CD4-positive, alpha-beta T cell treated with Interferon gamma for 1 hour (primary cell): ENCODE measurements around the gene FYN.
"Not testable (repeated sequence)": the region's sequence is repeated elsewhere in the genome, so short reads cannot be mapped to it uniquely, and the experiment has no call there.

ENCODE experiments used
- DNase-seq: peaks from one replicate; pipeline ENCODE4 v3.0.0-alpha.2; 2020

The FYN gene

DNA sequence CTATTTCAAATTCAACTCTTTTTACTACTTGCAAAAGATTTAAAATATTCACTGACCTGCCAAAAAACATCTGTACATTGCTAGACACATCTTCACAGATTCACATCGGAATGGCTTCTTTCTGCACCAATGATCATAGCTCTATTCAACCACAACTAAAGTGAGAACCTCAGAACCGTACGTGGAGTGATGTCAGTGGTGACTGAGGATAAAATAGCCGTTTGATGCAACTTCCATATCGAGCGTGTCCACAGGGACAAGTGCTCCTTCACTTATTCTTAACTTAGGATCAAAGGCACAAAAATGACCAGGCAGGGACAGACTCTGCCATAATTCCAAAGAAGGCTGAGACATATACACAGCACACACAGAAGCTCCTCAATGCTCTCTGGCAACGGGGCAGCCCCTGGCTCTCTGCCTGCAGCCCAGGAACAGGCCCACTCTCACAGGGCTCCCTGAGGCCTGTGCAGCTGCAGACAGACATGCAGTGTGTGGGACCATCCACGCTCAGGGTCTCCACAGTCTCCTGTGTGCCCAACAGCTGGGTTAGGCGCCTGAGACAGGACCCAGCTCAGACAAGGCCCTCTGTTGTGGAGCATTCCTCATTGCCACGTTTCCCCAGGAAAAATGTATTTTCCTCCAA lies 22.8 kb downstream of the FYN start:
- DNase-seq = no peak

DNA sequence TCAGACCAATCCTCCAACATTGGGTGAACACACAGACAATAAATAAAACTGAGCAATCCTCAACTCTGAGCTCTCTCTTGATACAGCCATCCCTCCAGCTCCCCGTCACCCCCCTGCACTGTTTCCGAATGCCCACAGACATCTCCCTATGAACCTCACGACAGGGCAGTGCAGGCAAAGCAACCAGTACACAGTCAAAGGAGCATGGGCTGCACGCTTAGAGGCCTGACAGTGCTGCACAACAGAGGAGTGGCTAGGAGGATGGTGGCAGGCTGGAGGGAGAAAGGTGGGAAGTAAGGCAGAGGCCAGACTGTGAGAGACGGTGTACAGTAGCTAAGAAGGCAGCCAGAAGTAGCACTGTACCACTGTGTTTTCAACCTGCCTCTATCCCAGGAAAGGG lies 24.0 kb downstream of the FYN start:
- no peak for DNase-seq

DNA sequence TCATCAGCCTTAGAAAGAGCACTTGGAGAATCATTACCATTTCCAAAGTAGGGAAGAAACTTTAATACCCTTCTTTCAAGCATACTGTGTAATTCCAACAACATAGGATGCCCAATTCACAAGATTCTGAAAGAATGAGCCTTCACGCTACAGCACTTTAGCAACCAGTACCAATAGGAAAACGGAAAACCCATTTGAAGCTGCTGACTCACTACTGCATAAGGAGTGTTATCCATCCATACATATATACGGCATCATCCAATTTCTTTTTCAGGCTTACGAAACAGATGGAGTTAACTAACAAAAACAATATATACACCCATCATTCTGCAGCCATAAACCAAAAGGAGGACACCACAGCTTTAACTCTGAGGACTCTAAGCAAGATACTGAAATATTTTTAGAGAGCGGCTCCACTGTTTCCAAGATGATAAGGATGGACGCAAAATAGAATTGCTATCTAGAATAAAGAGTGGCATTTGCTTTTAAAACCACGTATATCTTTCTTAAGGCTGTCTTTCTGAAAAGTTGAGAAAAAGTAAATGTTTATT lies 24.9 kb downstream of the FYN start:
- no peak for DNase-seq

DNA sequence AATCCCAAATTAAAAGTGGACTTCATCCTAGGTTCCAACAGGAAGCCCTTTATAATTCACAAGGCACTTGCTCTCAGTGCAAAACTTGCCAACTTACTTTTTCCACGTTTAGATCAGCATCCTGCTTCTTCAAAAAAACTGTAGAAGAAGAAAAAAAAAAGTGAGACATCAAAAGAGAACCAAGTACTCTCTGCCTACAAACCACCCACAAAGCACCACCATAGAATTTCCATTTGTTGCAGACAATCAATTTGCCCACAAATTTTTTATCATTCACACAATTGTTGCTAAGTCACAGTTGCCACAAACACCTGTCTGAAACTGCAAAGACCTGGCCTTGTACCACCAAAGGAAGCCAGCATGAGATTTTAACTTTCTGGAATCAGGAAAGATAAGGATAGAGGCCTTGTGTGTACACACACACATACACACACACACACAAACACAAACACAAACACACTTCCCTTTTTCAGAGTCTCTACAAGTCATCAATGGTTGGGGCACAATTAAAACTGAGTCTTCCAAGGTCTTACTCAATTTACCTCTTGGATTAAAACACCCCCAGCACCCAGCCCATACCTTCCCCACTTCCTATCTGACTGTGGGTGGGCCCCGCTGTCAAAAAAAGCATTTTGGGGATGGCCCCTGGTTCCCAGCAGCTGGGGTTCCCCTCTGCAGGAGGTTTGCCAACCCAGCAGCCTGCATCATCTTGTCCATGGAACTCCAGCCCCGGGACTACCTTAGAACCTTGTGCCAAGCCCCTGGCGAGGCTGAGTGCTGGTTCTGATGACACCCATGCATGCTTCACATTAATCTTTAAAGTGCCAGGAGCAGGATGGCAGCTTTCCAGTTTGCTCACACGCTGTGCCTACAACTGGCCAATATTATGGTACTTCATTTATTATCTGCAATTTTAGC lies 26.5 kb downstream of the FYN start:
- no peak for DNase-seq

DNA sequence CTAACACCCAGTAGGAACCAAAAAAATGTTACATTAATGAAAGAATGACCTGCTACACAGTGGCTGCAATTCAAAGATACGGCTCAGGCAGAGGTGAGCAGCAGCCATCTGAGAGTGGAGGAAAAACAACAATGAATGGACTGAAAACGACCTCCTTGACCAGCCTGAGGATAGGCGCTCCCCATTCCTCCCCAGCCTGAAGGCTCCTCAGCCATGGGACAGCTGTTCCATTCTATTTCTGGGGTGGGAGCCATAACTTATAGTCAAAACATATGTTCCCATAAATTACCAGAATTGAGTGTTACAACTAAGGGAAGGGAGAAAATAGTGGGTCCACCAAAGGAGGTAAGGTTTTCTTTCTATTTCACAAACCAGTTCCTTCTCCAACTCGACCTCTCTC lies 27.2 kb downstream of the FYN start:
- DNase-seq = no peak

DNA sequence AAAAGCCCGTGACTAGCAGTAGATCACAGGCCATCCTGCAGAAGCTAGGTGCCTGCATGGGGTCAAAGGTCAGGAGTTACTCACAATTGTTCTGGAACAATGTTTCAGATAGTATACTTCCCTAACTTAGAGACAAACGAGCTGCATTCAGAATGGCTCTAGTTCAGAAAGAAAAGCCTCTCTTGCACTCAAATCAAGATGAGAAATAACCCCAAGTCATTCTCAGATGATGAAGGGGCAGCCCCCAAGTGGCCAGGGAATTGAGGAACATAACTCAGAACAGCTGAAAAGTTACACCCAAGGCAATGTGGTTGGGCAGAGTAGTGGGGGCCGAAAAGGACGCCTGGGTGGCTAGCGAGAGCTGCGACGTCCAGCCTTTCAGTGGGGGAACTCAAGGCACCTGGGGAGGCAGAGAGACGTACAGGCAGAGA lies 27.8 kb downstream of the FYN start:
- DNase-seq = no peak

DNA sequence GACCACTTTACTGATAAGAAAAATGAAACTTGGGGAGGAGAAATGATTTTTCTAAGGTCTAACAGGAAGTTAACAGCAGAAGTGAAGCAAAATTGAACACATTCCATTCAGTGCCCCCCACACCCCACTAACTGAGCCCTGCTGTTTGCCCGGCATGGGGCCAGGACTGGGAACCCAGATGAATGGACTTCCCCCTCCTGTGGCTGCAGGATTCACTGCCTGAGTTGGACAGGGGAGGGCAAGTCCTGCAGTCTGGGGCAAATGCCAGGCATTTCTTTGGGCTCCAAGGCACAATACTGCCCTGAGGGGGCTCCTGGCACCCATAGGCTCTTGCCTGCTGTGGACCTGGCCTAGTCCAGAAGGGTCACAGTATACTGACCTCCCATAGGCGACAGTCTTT lies 28.3 kb downstream of the FYN start:
- DNase-seq = no peak

DNA sequence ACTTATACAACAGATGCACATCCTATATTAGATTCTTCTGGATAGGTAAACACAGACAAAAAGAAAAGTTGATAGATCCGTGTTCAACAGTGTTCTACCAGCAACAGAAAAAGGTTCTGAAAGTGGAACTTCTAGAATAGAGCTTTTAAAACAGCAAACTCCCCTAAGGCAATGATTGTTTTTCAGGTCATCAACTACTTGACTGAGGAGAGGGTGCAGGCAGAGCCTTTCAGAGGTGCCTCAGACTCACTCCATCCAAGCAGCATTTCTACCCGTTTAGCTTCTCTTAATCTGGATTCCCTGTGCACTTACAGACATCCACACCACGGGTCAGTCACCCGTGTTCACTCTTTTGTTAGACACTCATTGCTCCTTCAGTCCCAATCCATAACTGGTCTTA lies 28.9 kb downstream of the FYN start:
- no peak for DNase-seq

DNA sequence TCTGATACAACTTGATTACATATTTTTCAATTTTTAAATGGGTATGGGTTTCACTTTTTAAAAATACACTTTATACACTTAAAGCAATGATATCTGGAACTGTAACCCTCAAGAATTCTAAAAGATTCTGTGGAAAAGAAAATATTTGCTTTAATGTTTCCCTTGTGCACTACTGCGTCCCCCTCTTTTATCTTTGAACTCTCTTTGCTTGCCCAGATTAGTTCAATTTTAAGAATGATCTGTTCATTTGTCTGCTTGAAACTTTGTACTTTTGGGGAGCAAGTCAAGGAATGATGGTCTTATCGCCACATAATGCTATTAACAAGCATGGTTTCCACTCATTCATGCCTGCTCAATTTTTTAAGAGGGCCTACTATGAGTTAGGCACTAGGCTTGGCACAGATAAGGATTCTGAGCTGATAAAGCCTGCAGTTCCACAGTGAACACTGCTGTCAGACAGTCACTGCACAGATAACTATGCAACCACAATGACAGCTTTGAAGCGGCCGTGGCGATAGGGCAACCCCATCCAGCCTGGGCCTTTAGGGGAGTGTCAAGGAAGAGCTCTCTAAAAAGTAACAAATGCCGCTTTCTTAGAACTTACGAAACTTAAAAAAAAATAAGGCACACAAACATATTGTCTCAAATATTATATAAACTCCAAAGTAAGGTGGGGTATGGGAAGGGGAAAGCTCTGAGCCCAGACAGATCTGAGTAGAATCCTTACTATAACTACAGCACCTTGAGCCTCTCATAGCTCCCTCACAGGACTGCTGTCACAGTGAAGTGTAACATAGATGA lies 29.7 kb downstream of the FYN start:
- DNase-seq = peak; percentile 67

DNA sequence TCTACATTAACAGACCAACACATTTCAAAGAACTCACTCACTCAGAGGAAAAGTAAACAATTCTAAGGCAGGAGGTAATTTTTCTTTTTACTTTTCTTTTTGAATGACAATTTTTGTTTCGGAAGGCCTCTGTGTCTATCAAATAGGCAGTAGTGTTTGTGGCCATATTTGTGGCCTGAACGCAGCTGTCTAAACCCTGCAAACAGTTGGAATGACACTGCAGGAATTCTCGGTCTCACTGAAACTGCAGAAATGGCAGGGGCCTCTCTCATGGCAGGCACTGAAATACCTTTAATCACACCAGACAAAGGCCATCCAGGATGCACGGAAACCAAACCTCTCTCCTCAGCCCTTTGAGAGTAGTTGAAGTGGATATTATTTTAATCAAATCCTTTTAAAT lies 30.4 kb downstream of the FYN start:
- DNase-seq = no peak

DNA sequence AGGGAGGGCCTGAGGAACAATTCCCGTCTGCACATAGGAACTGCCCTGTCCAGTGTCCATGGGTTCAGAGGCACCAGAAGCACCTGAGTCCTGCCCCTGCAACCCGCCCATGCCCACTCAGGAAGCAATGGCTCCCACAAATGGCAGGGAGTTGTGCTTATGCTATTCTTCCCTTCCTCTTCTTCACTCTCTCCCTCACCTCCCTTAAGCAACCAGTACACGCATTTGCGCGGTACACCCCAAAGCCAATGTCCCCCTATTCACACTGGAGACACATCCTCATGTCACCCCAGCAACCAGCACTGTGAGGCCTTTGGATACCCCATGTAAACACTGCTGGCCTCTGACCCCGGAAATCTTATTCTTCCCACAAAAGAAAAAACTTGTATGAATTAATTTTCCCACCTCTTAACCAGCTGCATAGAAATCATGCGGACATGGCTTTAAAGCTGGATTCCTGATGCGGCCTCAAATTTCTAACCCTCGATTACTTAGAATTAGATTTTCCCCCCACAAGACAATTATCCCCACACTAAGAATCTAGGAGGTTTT lies 30.9 kb downstream of the FYN start:
- DNase-seq = no peak

DNA sequence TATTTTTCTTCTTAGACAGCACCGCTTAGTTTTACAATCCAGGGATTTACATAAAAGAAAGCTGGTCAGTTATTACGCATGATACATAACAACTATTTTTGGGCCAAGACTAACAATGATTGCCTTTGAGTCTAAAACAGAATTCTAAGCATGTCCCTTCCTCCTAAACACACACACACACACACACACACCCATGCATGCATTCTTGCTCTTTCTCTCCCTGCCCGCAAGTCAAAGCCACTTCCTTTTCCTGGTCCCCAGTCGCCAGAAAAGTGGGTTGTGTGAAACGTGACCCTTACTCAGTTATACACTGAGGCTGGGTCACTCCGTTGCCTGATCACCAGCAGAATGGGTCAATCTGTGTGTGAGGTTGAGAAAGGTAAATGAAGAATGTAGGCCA lies 31.4 kb downstream of the FYN start:
- peak; percentile 39 for DNase-seq

DNA sequence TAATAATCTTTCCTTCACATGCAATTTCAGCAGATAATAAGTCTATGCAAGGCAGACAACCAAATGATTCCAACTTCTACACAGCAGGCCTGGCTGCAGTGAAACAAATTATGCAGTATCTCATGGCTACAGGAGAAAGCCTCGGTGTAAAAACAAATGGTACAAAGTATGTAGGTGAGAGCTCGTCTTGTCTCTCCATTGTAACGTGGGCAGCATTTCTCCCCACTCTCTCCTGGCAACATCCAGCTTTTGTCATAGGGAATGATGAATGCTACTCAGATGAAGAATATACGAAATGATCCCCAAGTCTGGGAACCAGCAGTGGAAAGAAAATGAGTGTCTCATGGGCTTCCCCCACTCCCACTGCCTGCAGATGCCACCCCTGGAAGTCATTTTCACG lies 32.4 kb downstream of the FYN start:
- no peak for DNase-seq

DNA sequence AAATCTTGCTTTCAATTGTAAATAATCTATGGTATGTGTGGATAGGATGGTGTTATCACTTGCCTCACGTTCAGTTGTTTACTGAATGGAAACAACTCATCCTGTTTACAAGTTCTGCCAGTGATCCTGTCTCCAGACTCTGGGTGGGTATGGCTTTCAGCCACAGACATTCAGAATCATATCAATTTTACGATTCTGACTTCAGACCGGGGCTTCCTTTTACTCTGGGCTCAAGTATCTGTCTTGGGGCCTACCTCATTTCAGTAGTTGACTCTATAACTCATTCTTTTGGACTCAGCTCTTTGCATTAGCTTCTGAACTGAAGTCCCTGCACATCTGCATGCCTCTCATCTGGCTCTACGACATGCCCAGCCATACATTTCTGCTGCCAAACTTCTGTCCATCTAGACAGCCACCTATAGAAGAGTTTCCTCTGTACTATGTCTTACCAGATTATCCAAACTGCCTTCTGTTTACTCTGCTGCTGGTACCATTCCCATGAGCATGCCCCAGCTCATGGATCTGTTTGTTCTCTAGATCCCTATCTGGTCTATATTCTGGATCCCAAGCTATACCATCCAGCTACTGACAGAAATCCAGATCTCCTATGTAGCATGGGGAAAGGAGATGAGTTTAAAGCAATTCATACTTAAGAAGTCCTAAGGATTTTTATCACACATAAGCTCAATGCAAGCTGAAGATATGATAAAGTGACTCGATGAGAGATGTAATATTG lies 34.3 kb downstream of the FYN start:
- DNase-seq = no peak

DNA sequence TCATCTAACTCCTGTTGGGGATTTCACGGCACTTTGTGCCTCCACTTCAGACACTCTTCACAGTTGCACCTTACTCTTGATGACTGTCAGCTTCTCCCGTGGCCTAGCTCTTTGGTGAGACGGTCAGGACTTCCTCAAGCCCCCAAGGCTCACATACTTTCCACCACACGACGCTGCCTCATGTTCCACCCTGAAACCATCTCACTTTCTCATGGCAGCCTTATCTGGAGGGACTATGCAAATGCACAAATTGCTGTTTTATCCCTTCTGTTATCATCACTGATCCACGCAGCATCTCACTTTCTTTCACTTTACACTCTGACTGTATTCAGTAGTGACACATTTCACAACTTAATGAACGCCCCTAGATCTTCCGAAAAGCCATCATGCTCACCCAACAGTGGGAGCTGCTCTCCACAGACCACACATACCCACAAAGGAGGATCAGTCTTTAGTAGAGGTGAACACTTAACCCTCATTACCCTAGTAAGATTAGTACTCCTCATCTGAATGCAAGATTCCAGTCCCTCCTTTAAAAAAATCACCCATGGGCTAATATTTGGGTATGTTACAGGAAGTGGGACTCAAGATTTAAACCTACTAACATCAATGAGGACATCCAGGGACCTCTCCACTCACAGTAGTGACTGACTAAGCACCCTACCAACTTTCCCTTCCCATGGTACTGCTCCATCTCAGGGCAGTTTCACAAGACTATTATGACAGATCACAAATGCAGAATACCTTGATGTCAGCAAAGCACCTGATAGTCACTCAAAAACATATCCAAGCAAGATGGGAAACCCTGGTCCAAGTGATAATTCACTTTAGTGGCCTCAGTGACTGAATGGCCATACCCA lies 35.4 kb downstream of the FYN start:
- peak; percentile 30 for DNase-seq

DNA sequence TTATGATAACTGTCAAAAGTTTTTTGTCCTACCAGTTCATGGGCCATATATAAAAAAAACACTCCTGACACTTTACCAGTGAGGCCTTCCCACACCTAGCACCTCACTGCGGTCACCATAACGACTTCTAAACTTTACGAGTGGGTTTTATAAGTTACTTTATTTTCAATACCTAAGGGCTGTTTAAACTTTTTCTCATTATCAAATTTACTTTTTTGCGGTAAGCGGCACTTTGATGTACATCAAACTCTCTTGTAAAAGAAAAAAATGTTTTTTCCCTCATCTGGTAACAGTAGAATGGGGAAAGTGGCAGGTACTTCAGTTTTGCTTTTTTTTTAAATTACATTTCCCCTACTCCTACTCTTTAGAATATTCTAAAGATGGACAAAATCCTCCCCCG lies 36.2 kb downstream of the FYN start:
- DNase-seq = peak; percentile 54

DNA sequence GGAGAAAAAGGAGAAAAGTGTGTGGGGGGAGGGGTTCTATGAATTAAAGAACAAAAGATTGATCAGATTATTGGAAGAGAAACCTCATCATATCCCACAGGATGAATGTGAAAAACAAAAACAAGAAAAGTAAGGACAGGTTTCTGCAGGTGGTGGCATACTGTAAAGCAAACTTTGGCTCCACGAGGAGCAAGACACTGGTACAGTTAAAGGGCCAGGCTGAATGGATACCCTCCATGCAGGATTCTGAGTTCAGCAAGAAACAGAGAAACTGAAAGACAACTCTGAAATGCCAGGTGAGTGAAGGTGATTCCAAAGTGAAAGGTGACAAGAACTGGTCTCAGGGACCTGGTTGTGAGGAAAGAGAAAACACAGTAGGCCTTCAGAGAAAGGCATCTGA lies 37.4 kb downstream of the FYN start:
- no peak for DNase-seq

DNA sequence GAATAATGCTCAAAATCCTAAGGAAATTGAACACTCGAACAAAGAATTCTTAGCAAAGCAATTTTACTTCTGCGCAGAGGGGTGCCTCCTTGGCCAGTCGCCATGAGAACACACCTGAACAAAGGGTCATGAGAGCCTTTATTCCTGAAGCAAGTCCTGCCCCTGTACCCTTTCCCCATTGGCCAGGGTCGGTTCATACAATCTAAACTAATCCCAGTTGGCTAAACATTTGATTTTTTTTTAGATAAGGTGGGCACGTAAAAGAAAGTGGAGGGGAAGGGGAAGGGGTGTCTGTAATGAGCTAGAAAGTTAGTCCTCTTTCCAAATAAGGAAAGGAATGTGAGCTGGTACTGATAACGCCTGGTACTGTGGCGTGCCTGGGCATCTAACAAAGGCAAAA lies 37.9 kb downstream of the FYN start:
- not testable (repeated sequence) for DNase-seq

DNA sequence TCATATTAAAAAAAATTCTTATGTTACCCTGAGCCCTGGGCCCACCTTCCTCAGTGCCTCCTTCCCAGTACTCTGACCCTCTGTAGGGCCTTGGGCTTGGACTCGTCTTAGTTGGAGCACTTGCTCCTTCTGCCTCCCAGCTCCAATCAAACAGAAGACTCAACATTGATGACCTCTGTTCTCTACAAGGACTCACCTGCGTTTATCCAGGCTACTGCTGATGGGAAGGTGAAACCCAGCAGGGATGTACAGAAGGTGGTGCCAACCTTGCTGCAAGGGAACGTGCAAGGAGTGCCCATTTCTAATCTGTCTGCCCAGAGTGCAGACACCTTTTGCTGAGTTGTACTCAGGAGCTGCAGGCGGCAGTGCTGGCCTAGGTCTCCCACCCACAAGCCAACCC lies 38.9 kb downstream of the FYN start:
- DNase-seq = no peak

DNA sequence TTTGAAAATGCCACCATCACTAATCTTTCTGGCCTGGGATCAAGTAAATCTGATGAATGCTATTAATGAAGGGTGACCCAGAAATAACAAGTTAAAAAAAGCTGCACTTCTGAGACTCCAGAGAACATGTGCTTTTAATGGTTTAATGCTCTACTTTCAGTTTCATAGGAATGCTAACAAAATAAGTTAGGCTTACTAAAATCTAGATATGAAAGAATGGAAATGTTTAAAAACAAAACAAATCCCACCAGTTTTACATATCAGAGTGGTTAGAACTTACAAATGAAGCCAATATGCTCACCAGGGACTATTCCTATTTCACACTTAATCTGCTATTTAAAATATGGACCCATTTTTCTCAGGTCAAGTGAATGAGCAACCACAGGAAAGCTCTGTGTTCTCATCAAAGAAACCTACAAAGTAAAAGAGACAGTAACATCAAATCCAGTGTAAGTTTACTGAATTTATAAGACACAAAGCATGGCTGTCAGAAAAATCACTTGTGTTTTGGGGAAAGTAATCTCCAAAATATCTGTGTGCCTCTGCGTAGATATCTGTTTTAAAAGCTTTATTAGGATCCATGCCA lies 40.3 kb downstream of the FYN start:
- DNase-seq = no peak

DNA sequence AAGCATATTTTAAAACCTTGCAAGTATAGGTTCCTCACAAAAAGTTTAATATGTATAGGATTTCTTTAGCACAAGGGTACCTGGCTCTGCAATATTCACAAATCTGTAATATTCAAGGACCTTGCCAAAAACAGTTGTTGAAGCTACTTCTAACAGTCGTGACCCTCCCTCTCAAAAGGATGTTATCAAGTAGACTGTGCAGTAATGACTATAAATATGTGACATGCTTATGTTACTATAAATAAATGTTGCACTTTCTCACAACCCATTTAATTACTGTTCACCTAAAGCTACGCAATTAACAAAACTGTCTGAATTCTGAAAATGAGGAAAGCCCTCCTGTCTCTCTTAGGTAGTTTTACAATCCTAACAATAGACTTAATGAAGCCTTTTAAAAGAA lies 41.8 kb downstream of the FYN start:
- no peak for DNase-seq
